HG03175 (cell line): ENCODE results near the gene RNF212.

Experiments used
- ATAC-seq: cut with Tn5 transposase; IDR thresholded peaks from one replicate; pipeline ENCODE4 v1.9.1; 2021; ENCODE audit warnings: mild to moderate bottlenecking, moderate library complexity; ENCODE audit not compliant: unreplicated experiment

Gene RNF212

GRCh38 chr4:1116838-1117237 is 3.5 kb upstream of the RNF212 start:
- no peak for ATAC-seq

GRCh38 chr4:1115528-1116293 is 2.3 kb upstream of the RNF212 start:
- ATAC-seq = no peak

GRCh38 chr4:1112821-1113182 is 562 bp downstream of the RNF212 start:
- no peak for ATAC-seq

- ATAC-seq = no peak
Measured at GRCh38 chr4:1112174-1112820, 1.1 kb downstream of the RNF212 start.

- ATAC-seq = no peak
Measured at GRCh38 chr4:1111259-1111809, 2.0 kb downstream of the RNF212 start.

GRCh38 chr4:1109898-1110506 is 3.4 kb downstream of the RNF212 start:
- ATAC-seq = no peak

GRCh38 chr4:1109333-1109732 is 4.0 kb downstream of the RNF212 start:
- no peak for ATAC-seq

- ATAC-seq = no peak
Measured at GRCh38 chr4:1105662-1106061, 7.7 kb downstream of the RNF212 start.

GRCh38 chr4:1105067-1105466 is 8.3 kb downstream of the RNF212 start:
- ATAC-seq = no peak

GRCh38 chr4:1104647-1105046 is 8.7 kb downstream of the RNF212 start:
- no peak for ATAC-seq

GRCh38 chr4:1099684-1100335 is 13.6 kb downstream of the RNF212 start:
- ATAC-seq = no peak

- ATAC-seq = no peak
Measured at GRCh38 chr4:1099270-1099669, 14.1 kb downstream of the RNF212 start.

GRCh38 chr4:1098311-1098925 is 14.9 kb downstream of the RNF212 start:
- no peak for ATAC-seq

- no peak for ATAC-seq
Measured at GRCh38 chr4:1097553-1097952, 15.8 kb downstream of the RNF212 start.

- no peak for ATAC-seq
Measured at GRCh38 chr4:1096841-1097240, 16.5 kb downstream of the RNF212 start.

- ATAC-seq = no peak
Measured at GRCh38 chr4:1094336-1094690, 19.1 kb downstream of the RNF212 start.

GRCh38 chr4:1093391-1094335 is 19.7 kb downstream of the RNF212 start:
- no peak for ATAC-seq

GRCh38 chr4:1092983-1093361 is 20.4 kb downstream of the RNF212 start:
- ATAC-seq = no peak

- ATAC-seq = no peak
Measured at GRCh38 chr4:1092026-1092982, 21.1 kb downstream of the RNF212 start.
